ENCODE results near the gene ATG3.

ATG3 gene

DNA sequence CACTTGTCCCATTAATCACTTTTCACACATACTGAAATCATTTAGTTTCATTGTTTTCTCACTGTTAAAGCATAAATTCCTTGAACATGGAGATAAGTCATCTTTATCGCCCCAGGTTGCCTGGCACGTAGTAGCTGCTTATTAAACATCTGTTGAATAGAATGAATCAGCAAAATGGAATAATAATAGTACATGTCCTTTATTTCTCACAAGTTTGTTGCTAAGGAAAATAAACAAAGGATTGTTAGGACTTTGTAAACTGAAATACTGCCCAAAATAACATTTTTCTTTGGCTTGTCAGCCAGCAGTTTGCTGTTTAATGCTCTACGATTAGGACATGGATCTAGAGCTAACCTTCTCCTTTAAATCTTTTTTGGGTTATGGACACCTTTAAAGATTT lies 17.9 kb upstream of the ATG3 start:
- TF ChIP-seq, protein P1, sequence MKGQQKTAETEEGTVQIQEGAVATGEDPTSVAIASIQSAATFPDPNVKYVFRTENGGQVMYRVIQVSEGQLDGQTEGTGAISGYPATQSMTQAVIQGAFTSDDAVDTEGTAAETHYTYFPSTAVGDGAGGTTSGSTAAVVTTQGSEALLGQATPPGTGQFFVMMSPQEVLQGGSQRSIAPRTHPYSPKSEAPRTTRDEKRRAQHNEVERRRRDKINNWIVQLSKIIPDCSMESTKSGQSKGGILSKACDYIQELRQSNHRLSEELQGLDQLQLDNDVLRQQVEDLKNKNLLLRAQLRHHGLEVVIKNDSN (IDR thresholded peaks at IDR 0.05) = no peak
- TF ChIP-seq TCF12 (IDR thresholded peaks at IDR 0.05; ENCODE audit: low read depth) (no peak), FOXM1 (IDR thresholded peaks at IDR 0.05; ENCODE audit: borderline replicate concordance, low read depth) (no peak), TAF1 (IDR thresholded peaks at IDR 0.05; ENCODE audit: low read depth) (no peak)

DNA sequence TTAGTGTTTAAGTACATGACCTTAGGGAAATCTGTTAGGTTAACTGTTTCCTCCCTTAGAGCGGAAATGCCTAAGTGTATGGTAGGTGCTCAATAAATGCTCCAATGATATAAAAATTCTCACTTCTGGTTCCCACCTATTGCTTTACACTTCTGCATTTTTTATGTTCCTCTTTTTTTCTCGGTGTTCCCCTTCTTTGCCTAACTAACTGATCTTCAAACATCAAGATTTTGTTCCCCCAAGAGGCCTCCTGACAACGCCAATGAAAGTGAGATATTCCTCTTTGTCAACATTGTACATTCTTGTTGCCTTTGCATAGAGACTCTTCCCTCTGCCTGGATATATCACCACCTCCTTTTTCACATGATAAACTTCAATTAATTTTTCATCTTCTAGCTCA lies 17.5 kb upstream of the ATG3 start:
- TF ChIP-seq, protein P2, sequence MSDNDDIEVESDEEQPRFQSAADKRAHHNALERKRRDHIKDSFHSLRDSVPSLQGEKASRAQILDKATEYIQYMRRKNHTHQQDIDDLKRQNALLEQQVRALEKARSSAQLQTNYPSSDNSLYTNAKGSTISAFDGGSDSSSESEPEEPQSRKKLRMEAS (IDR thresholded peaks at IDR 0.05) = no peak
- TF ChIP-seq EGR1 (IDR thresholded peaks at IDR 0.05) = no peak
- no peak for TF ChIP-seq CEBPB (IDR thresholded peaks at IDR 0.05)
- TF ChIP-seq NFIC (IDR thresholded peaks at IDR 0.05) = no peak
- no peak for TF ChIP-seq EP300 (IDR thresholded peaks at IDR 0.05; ENCODE audit: borderline replicate concordance)
- no peak for TF ChIP-seq TEAD4 (IDR thresholded peaks at IDR 0.05)
- no peak for TF ChIP-seq TCF12 (IDR thresholded peaks at IDR 0.05; ENCODE audit: low read depth)
- TF ChIP-seq, protein P1 (IDR thresholded peaks at IDR 0.05) = no peak
- no peak for TF ChIP-seq RAD21 (IDR thresholded peaks at IDR 0.05; ENCODE audit: low read depth)
- no peak for TF ChIP-seq YY1 (IDR thresholded peaks at IDR 0.05; ENCODE audit: low read depth)
- no peak for TF ChIP-seq FOXM1 (IDR thresholded peaks at IDR 0.05; ENCODE audit: borderline replicate concordance, low read depth)
- TF ChIP-seq, protein P3, sequence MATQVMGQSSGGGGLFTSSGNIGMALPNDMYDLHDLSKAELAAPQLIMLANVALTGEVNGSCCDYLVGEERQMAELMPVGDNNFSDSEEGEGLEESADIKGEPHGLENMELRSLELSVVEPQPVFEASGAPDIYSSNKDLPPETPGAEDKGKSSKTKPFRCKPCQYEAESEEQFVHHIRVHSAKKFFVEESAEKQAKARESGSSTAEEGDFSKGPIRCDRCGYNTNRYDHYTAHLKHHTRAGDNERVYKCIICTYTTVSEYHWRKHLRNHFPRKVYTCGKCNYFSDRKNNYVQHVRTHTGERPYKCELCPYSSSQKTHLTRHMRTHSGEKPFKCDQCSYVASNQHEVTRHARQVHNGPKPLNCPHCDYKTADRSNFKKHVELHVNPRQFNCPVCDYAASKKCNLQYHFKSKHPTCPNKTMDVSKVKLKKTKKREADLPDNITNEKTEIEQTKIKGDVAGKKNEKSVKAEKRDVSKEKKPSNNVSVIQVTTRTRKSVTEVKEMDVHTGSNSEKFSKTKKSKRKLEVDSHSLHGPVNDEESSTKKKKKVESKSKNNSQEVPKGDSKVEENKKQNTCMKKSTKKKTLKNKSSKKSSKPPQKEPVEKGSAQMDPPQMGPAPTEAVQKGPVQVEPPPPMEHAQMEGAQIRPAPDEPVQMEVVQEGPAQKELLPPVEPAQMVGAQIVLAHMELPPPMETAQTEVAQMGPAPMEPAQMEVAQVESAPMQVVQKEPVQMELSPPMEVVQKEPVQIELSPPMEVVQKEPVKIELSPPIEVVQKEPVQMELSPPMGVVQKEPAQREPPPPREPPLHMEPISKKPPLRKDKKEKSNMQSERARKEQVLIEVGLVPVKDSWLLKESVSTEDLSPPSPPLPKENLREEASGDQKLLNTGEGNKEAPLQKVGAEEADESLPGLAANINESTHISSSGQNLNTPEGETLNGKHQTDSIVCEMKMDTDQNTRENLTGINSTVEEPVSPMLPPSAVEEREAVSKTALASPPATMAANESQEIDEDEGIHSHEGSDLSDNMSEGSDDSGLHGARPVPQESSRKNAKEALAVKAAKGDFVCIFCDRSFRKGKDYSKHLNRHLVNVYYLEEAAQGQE (IDR thresholded peaks at IDR 0.05; ENCODE audit: low read depth) = no peak
- no peak for TF ChIP-seq ZBTB7A (IDR thresholded peaks at IDR 0.05; ENCODE audit: low read depth)
- no peak for TF ChIP-seq CREB1 (IDR thresholded peaks at IDR 0.05; ENCODE audit: low read depth)
- TF ChIP-seq TAF1 (IDR thresholded peaks at IDR 0.05; ENCODE audit: low read depth) = no peak

DNA sequence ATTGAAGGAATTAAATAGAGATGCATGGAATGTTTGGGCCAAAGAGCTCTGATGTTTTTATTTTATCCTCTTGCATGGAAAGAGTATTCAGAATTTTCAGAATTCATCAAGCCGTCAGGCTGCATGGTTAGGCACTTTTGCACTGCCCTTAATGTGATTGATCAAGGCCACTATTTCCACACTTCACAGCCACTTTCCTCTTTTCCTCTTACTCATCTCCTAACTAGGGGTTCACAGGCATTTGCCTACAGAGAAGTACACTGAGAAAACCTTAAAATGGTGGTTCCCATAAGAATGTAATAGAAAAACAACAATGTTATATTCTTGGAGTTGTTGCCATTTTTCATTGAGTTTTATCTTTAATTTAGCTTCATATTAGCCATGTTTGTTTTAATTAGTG lies 10.9 kb upstream of the ATG3 start:
- TF ChIP-seq, protein P2 (IDR thresholded peaks at IDR 0.05) = no peak
- TF ChIP-seq EGR1 (IDR thresholded peaks at IDR 0.05) (no peak), YY1 (IDR thresholded peaks at IDR 0.05; ENCODE audit: low read depth) (no peak), FOXM1 (IDR thresholded peaks at IDR 0.05; ENCODE audit: borderline replicate concordance, low read depth) (no peak)

DNA sequence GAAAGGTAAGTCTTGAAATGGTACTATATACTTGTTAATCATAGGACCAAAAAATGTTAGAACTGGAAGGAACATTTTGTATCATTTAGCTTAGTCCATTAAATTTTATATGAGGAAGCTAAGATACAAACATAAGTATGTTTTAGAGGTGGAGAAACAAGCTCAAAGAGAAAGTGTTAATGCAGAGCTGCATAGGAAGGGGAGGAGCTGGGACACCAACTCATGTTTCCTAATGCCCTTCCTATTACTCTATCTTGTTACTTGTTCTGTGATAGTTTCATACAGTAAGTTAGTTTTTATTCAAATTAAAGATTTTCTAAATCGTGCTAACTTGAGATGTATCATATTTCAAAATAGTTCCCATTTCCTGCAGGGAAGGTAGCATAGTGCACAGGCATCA lies 7.5 kb upstream of the ATG3 start:
- no peak for TF ChIP-seq TAF1 (IDR thresholded peaks at IDR 0.05; ENCODE audit: low read depth)
- no peak for TF ChIP-seq CEBPB (IDR thresholded peaks at IDR 0.05)
- TF ChIP-seq ZBTB7A (IDR thresholded peaks at IDR 0.05; ENCODE audit: low read depth) = no peak
- no peak for TF ChIP-seq YY1 (IDR thresholded peaks at IDR 0.05; ENCODE audit: low read depth)
- TF ChIP-seq FOXM1 (IDR thresholded peaks at IDR 0.05; ENCODE audit: borderline replicate concordance, low read depth) = no peak
- no peak for TF ChIP-seq TCF12 (IDR thresholded peaks at IDR 0.05; ENCODE audit: low read depth)
- no peak for TF ChIP-seq TEAD4 (IDR thresholded peaks at IDR 0.05)
- TF ChIP-seq NFIC (IDR thresholded peaks at IDR 0.05) = no peak
- TF ChIP-seq, protein P3 (IDR thresholded peaks at IDR 0.05; ENCODE audit: low read depth) = no peak
- TF ChIP-seq RAD21 (IDR thresholded peaks at IDR 0.05; ENCODE audit: low read depth) = no peak
- TF ChIP-seq, protein P1 (IDR thresholded peaks at IDR 0.05) = no peak
- TF ChIP-seq, protein P2 (IDR thresholded peaks at IDR 0.05) = no peak
- TF ChIP-seq CREB1 (IDR thresholded peaks at IDR 0.05; ENCODE audit: low read depth) = no peak
- no peak for TF ChIP-seq EGR1 (IDR thresholded peaks at IDR 0.05)
- no peak for TF ChIP-seq EP300 (IDR thresholded peaks at IDR 0.05; ENCODE audit: borderline replicate concordance)

DNA sequence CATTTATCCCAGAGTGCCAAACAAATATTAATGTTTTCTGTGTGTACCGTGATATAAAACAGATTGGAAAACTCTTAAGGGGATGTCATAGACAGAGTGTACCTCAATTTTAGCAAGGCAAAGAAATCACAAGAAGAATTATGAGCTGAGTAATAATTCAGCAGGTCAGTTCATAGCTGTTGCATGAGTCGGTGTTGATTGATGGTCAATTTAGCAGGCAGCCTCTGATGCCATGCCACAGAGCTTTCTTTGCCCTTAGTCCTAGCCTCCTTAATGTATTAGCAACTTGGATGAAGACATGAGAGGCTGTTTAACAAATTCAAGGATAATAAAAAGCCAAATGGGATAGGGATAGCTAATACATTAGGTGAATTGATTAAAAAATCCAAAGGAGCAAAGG lies 6.9 kb upstream of the ATG3 start:
- TF ChIP-seq YY1 (IDR thresholded peaks at IDR 0.05; ENCODE audit: low read depth) = no peak
- no peak for TF ChIP-seq ZBTB7A (IDR thresholded peaks at IDR 0.05; ENCODE audit: low read depth)
- TF ChIP-seq NFIC (IDR thresholded peaks at IDR 0.05) = no peak
- TF ChIP-seq EGR1 (IDR thresholded peaks at IDR 0.05) = no peak
- TF ChIP-seq TCF12 (IDR thresholded peaks at IDR 0.05; ENCODE audit: low read depth) = no peak
- TF ChIP-seq RAD21 (IDR thresholded peaks at IDR 0.05; ENCODE audit: low read depth) = no peak
- no peak for TF ChIP-seq CREB1 (IDR thresholded peaks at IDR 0.05; ENCODE audit: low read depth)
- TF ChIP-seq, protein P3 (IDR thresholded peaks at IDR 0.05; ENCODE audit: low read depth) = no peak
- no peak for TF ChIP-seq TEAD4 (IDR thresholded peaks at IDR 0.05)
- TF ChIP-seq, protein P2 (IDR thresholded peaks at IDR 0.05) = no peak
